OCI-LY7 (cell line): ENCODE results near the gene FUT7. TPM values are rescaled to one million over a fixed set of nuclear protein-coding genes. Genes with fewer than 3 reads are reported as not detected.
A peak's percentile ranks its signal among the peaks of the same experiment; 100 is the strongest.
"Not testable (repeated sequence)": the region's sequence is repeated elsewhere in the genome, so short reads cannot be mapped to it uniquely, and the experiment has no call there.

ENCODE experiments used
- BruUV-seq: library from RNA; stranded (reverse); fragments of 400-500 nt; replicated peaks from 2 replicates; lab custom pipeline; 2021; lab: Mats Ljungman, UMichigan
- CTCF ChIA-PET: fragments of 300-600 bp; sonication (Branson Sonifier 250); formaldehyde crosslinking; loops from one replicate; lab custom pipeline; 2022; ENCODE audit warnings: antibody characterized with exemption; ENCODE audit not compliant: unreplicated experiment; lab: Charles Lee
- POLR2A ChIA-PET: fragments of 300-600 bp; sonication (Branson Sonifier 250); formaldehyde crosslinking; loops from one replicate; lab custom pipeline; 2022; ENCODE audit warnings: antibody characterized with exemption; lab: Charles Lee
- DNase-seq: peaks from one replicate; pipeline ENCODE4 v3.0.0-alpha.2; 2015; ENCODE audit warnings: low spot score
- H2AFZ ChIP-seq: fragments of 200-600 bp; sonication (generic), shearing (Covaris generic); 2 replicates; pipeline ENCODE4 v1.6.1; 2014; ENCODE audit warnings: mild to moderate bottlenecking, antibody characterized with exemption, low read length, moderate library complexity
- H3K27ac ChIP-seq: fragments of 200-600 bp; sonication (generic); 2 replicates; pipeline ENCODE4 v1.5.1; 2014; ENCODE audit warnings: mixed run types, low read depth, mild to moderate bottlenecking, moderate library complexity, low read length, inconsistent platforms; ENCODE audit not compliant: poor library complexity, severe bottlenecking
- H3K36me3 ChIP-seq: fragments of 200-600 bp; sonication (generic); 2 replicates; pipeline ENCODE4 v1.6.1; 2014; ENCODE audit warnings: mild to moderate bottlenecking, antibody characterized with exemption, low read length, moderate library complexity, mixed read lengths; ENCODE audit not compliant: insufficient read depth
- H3K4me1 ChIP-seq: fragments of 200-600 bp; sonication (generic); 2 replicates; pipeline ENCODE4 v1.5.1; 2014; ENCODE audit warnings: mild to moderate bottlenecking, low read length; ENCODE audit not compliant: insufficient read depth, poor library complexity, severe bottlenecking
- H3K4me2 ChIP-seq: fragments of 200-600 bp; sonication (generic); 2 replicates; pipeline ENCODE4 v1.6.1; 2014; ENCODE audit warnings: mild to moderate bottlenecking, low read length
- H3K4me3 ChIP-seq: fragments of 200-600 bp; sonication (generic); 2 replicates; pipeline ENCODE4 v1.5.1; 2014; ENCODE audit warnings: mild to moderate bottlenecking, low read depth, low read length; ENCODE audit not compliant: poor library complexity, severe bottlenecking
- H3K79me2 ChIP-seq: fragments of 200-600 bp; sonication (generic); 2 replicates; pipeline ENCODE4 v1.6.1; 2016; ENCODE audit warnings: low read depth, mild to moderate bottlenecking, low read length, moderate library complexity, mixed read lengths; ENCODE audit not compliant: insufficient read depth
- H3K9me2 ChIP-seq: fragments of 200-600 bp; sonication (generic); 2 replicates; pipeline ENCODE4 v1.6.1; 2016; ENCODE audit warnings: mild to moderate bottlenecking, low read length, mixed read lengths; ENCODE audit not compliant: insufficient read depth
- H3K9me3 ChIP-seq: fragments of 200-600 bp; sonication (generic); 2 replicates; pipeline ENCODE4 v1.6.1; 2014; ENCODE audit warnings: mild to moderate bottlenecking, mixed run types, low read length, mixed read lengths
- H4K20me1 ChIP-seq: fragments of 200-600 bp; sonication (generic); 2 replicates; pipeline ENCODE4 v1.6.1; 2014; ENCODE audit warnings: mild to moderate bottlenecking, antibody characterized with exemption, low read length, moderate library complexity, mixed read lengths; ENCODE audit not compliant: insufficient read depth
- CTCF ChIP-seq: fragments of 200-600 bp; sonication (generic); conservative IDR thresholded peaks from 2 replicates; pipeline ENCODE4 v1.5.1; 2014; ENCODE audit warnings: mild to moderate bottlenecking, antibody characterized with exemption, low read length, moderate library complexity, mixed read lengths
- EZH2phosphoT487 ChIP-seq: fragments of 200-600 bp; sonication (generic); IDR thresholded peaks from 2 replicates; pipeline ENCODE4 v1.6.1; 2018; ENCODE audit warnings: low read depth, borderline replicate concordance, mild to moderate bottlenecking, mixed run types, antibody characterized with exemption, low read length, moderate library complexity, mixed read lengths
- intact Hi-C: fragments of 100-400 bp; cut with micrococcal nuclease; formaldehyde crosslinking; loops from one replicate; pipeline ENCODE4 v1.10.0; 2022; ENCODE audit not compliant: unreplicated experiment
- total RNA-seq, 2 experiments: library from RNA; depleted of rRNA in 1 of 2; stranded (reverse); fragments of >200 nt in 1 of 2; shearing (Covaris generic) in 1 of 2; gene quantifications; 2 replicates each; pipeline ENCODE4 v1.2.3, GENCODE V29; 2014 to 2022

FUT7 gene
- total RNA-seq, 2 experiments from 2014 or later = 0.21 TPM; not detected in 1

DNA sequence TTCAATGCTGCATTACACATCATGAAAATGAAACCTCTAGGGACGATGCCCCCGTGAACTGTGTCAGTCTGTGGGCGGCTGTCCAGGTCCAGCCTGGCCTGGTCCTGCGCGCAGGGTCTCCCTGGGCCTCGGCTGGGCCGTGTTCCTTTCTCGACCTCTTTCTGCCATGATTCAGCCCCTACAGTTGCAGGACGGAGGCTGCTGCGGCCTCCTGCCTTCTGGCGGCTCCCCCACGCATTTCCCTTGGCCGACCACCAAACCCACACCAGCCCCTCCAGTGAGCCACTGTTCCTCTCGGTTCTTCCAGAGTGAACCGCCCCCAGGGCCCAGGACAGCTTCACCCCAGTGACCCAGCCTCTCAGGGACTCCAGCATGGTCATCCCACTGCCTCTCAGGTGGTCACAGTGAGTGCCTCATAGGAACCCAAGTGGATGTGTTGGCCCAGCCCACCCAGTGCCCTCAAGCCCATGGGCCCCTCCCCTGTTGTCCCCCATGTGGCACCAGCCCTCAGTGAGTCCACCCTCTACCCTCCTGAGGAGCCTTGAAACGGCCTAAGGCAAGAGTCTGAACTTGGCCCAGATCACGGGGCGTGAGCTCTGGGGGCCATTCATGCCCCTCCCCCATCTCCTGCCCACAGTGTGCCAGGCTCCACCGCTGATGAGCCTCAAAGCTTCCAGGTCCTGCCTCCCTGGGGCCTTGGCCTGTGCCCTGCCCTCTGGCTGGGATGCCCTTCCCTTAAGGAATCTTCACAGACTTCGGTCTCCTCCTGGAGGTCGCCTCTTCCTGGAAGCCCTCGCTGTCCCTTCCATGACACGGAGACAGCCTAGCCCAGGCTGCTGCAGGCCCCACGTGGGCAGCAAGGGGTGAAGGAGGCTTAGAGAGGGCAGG lies 25.5 kb downstream of the FUT7 start:
- H3K4me3 ChIP-seq = no peak overlapping the region
- no peak overlapping the region for H3K27ac ChIP-seq
- peaks cover 4% of the 10 kb centered on the region for H3K4me1 ChIP-seq
- POLR2A ChIA-PET = interaction anchor here (0.5 kb wide), 1 partner anchor 72 kb away, joined by 3 read pairs; no protein-coding TSS in a partner anchor
- no peaks in the 10 kb centered on the region for H4K20me1 ChIP-seq
- no peak overlapping the region for H2AFZ ChIP-seq
- intact Hi-C loops = no loop called here
- BruUV-seq = no TSS peak
- H3K36me3 ChIP-seq = no peaks in the 10 kb centered on the region
- TF ChIP-seq CTCF = no peak
- no peak for TF ChIP-seq EZH2phosphoT487
- no peaks in the 10 kb centered on the region for H3K9me3 ChIP-seq
- H3K4me2 ChIP-seq = no peak overlapping the region
- CTCF ChIA-PET = no interaction called here
- no peaks in the 10 kb centered on the region for H3K9me2 ChIP-seq
- no peaks in the 10 kb centered on the region for H3K79me2 ChIP-seq
- DNase-seq = no peak

DNA sequence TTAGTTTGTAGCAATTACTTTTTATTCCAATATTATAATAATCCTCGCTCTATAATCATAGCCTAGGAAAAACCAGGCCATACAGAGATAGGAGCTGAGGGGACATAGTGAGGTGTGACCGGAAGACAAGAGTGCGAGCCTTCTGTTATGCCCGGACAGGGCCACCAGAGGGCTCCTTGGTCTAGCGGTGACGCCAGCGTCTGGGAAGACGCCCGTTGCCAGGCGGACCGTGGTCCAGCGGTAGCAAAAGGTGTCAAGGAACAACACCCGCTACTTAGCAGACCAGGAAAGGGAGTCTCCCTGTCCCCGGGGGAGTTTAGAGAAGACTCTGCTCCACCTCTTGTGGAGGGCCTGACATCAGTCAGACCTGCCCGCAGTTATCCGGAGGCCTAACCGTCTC lies 27.6 kb downstream of the FUT7 start:
- DNase-seq, H2AFZ ChIP-seq, CTCF ChIA-PET, intact Hi-C loops, H3K36me3 ChIP-seq, POLR2A ChIA-PET, H4K20me1 ChIP-seq, H3K27ac ChIP-seq, BruUV-seq, H3K79me2 ChIP-seq, H3K9me2 ChIP-seq, H3K9me3 ChIP-seq, H3K4me3 ChIP-seq, H3K4me2 ChIP-seq: not testable (repeated sequence)
- peak; percentile 60 for TF ChIP-seq CTCF
- peaks cover 20% of the 10 kb centered on the region for H3K4me1 ChIP-seq

DNA sequence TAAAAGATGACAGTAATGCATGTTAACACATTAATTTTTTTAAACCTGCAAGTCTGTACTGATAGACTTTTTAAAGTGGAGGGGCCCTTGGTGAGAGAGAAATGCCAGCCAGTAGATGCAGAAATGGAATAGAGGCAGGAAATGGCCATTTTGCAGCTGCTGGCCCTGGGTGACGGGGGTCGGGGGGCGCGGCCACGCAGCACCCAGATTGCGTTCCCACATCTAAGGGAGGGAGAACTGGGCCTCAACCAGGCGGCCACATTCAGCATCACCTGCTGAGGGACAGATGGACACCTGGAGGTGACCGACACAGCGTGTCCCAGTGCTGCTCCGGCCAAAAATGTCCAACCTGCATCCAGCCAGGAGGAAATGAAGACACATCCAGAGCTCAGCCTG lies 29.2 kb downstream of the FUT7 start:
- CTCF ChIA-PET = no interaction called here
- TF ChIP-seq CTCF = no peak
- no peak for TF ChIP-seq EZH2phosphoT487
- no peak for DNase-seq
- H3K4me1 ChIP-seq = peaks cover 23% of the 10 kb centered on the region
- no peaks in the 10 kb centered on the region for H3K36me3 ChIP-seq
- intact Hi-C loops = no loop called here
- H2AFZ ChIP-seq = no peak overlapping the region
- no peak overlapping the region for H3K4me3 ChIP-seq
- no TSS peak for BruUV-seq
- H3K9me2 ChIP-seq = no peaks in the 10 kb centered on the region
- POLR2A ChIA-PET = interaction anchor here (1.1 kb wide), 1 partner anchor 11 kb away, joined by 3 read pairs; the partner anchor contains the start of gene PAXX
- no peaks in the 10 kb centered on the region for H3K9me3 ChIP-seq
- H3K4me2 ChIP-seq = no peak overlapping the region
- H3K27ac ChIP-seq = no peak overlapping the region
- H4K20me1 ChIP-seq = no peaks in the 10 kb centered on the region
- H3K79me2 ChIP-seq = no peaks in the 10 kb centered on the region
